SK-N-SH (cell line): ENCODE results near the gene DPEP1. TPM values are rescaled to one million over a fixed set of nuclear protein-coding genes. Genes with fewer than 3 reads are reported as not detected.

ENCODE experiments used
- CTCF ChIA-PET: fragments of 300-600, 350-600 bp; formaldehyde crosslinking; extraction: SDS; loops from one replicate; lab custom pipeline; 2021; lab: Yijun Ruan, JAX
- POLR2A ChIA-PET: fragments of 350-600 bp; sonication (Branson Sonifier 250); formaldehyde crosslinking; extraction: SDS; loops from one replicate; lab custom pipeline; 2020; ENCODE audit warnings: antibody characterized with exemption, inconsistent platforms; lab: Yijun Ruan, JAX
- DNase-seq: peaks from one replicate; pipeline ENCODE4 v3.0.0; 2012
- H2AFZ ChIP-seq: fragments of 200-600 bp; sonication (generic); 2 replicates; pipeline ENCODE4 v1.8.1; 2016; ENCODE audit warnings: antibody characterized with exemption, mild to moderate bottlenecking, low read depth
- H3F3A ChIP-seq: fragments of 200-600 bp; sonication (generic); replicated peaks from 2 replicates; pipeline ENCODE3; 2016; ENCODE audit warnings: antibody characterized with exemption, mild to moderate bottlenecking; ENCODE audit not compliant: insufficient read depth
- H3K27ac ChIP-seq, 2 experiments: fragments of 200-500 bp in 1 of 2; fragments of 200-600 bp in 1 of 2; sonication (Bioruptor generic) in 1 of 2; sonication (generic), shearing (Covaris generic) in 1 of 2; 2 replicates each; pipeline versions ENCODE4 v1.5.1 to v1.6.1; 2014 to 2016; ENCODE audit warnings: low read depth in 2 of 2, inconsistent platforms in 1 of 2, low read length in 1 of 2, mild to moderate bottlenecking in 1 of 2, mixed read lengths in 1 of 2
- H3K27me3 ChIP-seq: fragments of 200-600 bp; sonication (generic), shearing (Covaris generic); 2 replicates; pipeline ENCODE4 v1.6.1; 2016; ENCODE audit warnings: mixed run types; ENCODE audit not compliant: insufficient read depth
- H3K36me3 ChIP-seq, 2 experiments: fragments of 200-500 bp in 1 of 2; fragments of 200-600 bp in 1 of 2; sonication (Bioruptor generic) in 1 of 2; sonication (generic) in 1 of 2; replicated peaks in 1 of 2; 2 replicates each; pipeline versions ENCODE3 to v1.5.1; 2014 to 2016; ENCODE audit warnings: low read length in 1 of 2, mild to moderate bottlenecking in 1 of 2; ENCODE audit not compliant: insufficient read depth in 2 of 2, control insufficient read depth in 1 of 2
- H3K4me1 ChIP-seq, 2 experiments: fragments of 200-500 bp in 1 of 2; fragments of 200-600 bp in 1 of 2; sonication (Bioruptor generic) in 1 of 2; sonication (generic), shearing (Covaris generic) in 1 of 2; 2 replicates each; pipeline versions ENCODE4 v1.5.1 to v1.6.1; 2014 to 2016; ENCODE audit warnings: low read depth in 1 of 2, low read length in 1 of 2, mixed run types in 1 of 2; ENCODE audit not compliant: insufficient read depth in 2 of 2, control insufficient read depth in 1 of 2
- H3K4me2 ChIP-seq: fragments of 200-600 bp; sonication (generic), shearing (Covaris generic); 2 replicates; pipeline ENCODE4 v1.6.1; 2017; ENCODE audit warnings: mixed run types
- H3K4me3 ChIP-seq, 2 experiments: fragments of 200-500 bp in 1 of 2; fragments of 200-600 bp in 1 of 2; sonication (Bioruptor generic) in 1 of 2; sonication (generic), shearing (Covaris generic) in 1 of 2; 2 replicates each; pipeline versions ENCODE4 v1.5.1 to v1.8.1; 2014 to 2016; ENCODE audit warnings: low read depth in 2 of 2, inconsistent platforms in 1 of 2, low read length in 1 of 2, mild to moderate bottlenecking in 1 of 2, mixed read lengths in 1 of 2, moderate library complexity in 1 of 2
- H3K79me2 ChIP-seq: fragments of 200-600 bp; sonication (generic); 2 replicates; pipeline ENCODE4 v1.8.1; 2017; ENCODE audit warnings: mild to moderate bottlenecking; ENCODE audit not compliant: insufficient read depth
- H3K9ac ChIP-seq: fragments of 200-600 bp; sonication (generic); 2 replicates; pipeline ENCODE4 v1.6.1; 2017; ENCODE audit warnings: mixed run types
- H3K9me2 ChIP-seq: fragments of 200-600 bp; sonication (generic); 2 replicates; pipeline ENCODE4 v1.6.1; 2017; ENCODE audit warnings: mixed run types
- H3K9me3 ChIP-seq: fragments of 200-600 bp; sonication (generic); 2 replicates; pipeline ENCODE4 v1.6.1; 2017; ENCODE audit warnings: mixed run types, mild to moderate bottlenecking, moderate library complexity
- H4K20me1 ChIP-seq: fragments of 200-600 bp; sonication (generic); 2 replicates; pipeline ENCODE4 v1.6.1; 2017; ENCODE audit warnings: mild to moderate bottlenecking, mixed run types; ENCODE audit not compliant: insufficient read depth
- EP300 ChIP-seq, 2 experiments: IDR thresholded peaks; 2 replicates each; pipeline versions ENCODE4 v1.4.0 to v1.6.1; 2012; ENCODE audit warnings: borderline replicate concordance in 1 of 2, low read depth in 1 of 2, low read length in 1 of 2
- FOSL2 ChIP-seq: IDR thresholded peaks from 2 replicates; pipeline ENCODE4 v1.4.0; 2012; ENCODE audit warnings: low read depth, mild to moderate bottlenecking, moderate library complexity, borderline replicate concordance
- FOXJ3 ChIP-seq: sonication (generic); formaldehyde crosslinking; IDR thresholded peaks from 2 replicates; pipeline ENCODE4 v1.5.1; 2020; ENCODE audit warnings: mild to moderate bottlenecking, missing genetic modification reagents
- GABPA ChIP-seq: IDR thresholded peaks from 2 replicates; pipeline ENCODE4 v1.4.0; 2012; ENCODE audit warnings: low read depth, mild to moderate bottlenecking
- JUND ChIP-seq: IDR thresholded peaks from 2 replicates; pipeline ENCODE4 v1.4.0; 2012
- NFIC ChIP-seq: IDR thresholded peaks from 2 replicates; pipeline ENCODE4 v1.4.0; 2012; ENCODE audit warnings: borderline replicate concordance
- NRF1 ChIP-seq: IDR thresholded peaks from 2 replicates; pipeline ENCODE4 v1.6.1; 2012; ENCODE audit warnings: low read depth, mild to moderate bottlenecking, low read length
- RFX5 ChIP-seq: IDR thresholded peaks from 2 replicates; pipeline ENCODE4 v1.6.1; 2012; ENCODE audit warnings: mild to moderate bottlenecking, improper control_type of control experiment, low read length
- SIN3A ChIP-seq: IDR thresholded peaks from 2 replicates; pipeline ENCODE4 v1.6.1; 2012; ENCODE audit warnings: low read depth, mild to moderate bottlenecking, low read length, moderate library complexity, borderline replicate concordance
- TAF1 ChIP-seq: IDR thresholded peaks from 2 replicates; pipeline ENCODE4 v1.6.1; 2012; ENCODE audit warnings: low read depth, mild to moderate bottlenecking, low read length, moderate library complexity, borderline replicate concordance
- TCF12 ChIP-seq: IDR thresholded peaks from 2 replicates; pipeline ENCODE4 v1.4.0; 2012
- YY1 ChIP-seq: IDR thresholded peaks from 2 replicates; pipeline ENCODE4 v1.4.0; 2012; ENCODE audit warnings: low read depth, mild to moderate bottlenecking
- WGBS: methylation state at CpG from one replicate; pipeline ENCODE4 v1.1.6; 2017; ENCODE audit warnings: low lambda C conversion rate; 5-methylcytosine and 5-hydroxymethylcytosine counted together
- polyA plus RNA-seq, 3 experiments: library from polyadenylated mRNA; depleted of rRNA; stranded (reverse); fragments of >200 nt; gene quantifications; 2 replicates each; pipeline ENCODE4 v1.2.3, GENCODE V29; 2012
- TF ChIP-seq, protein P1 (sequence below): fragments of 150-350 bp; IDR thresholded peaks from 2 replicates; pipeline ENCODE4 v1.6.1; 2016; ENCODE audit warnings: mild to moderate bottlenecking, low read depth, low read length
- TF ChIP-seq, protein P2 (sequence below): fragments of 150-350 bp; IDR thresholded peaks from 2 replicates; pipeline ENCODE4 v1.6.1; 2017; ENCODE audit warnings: antibody characterized with exemption, low read length, low read depth, borderline replicate concordance
- TF ChIP-seq, protein P3 (sequence below): IDR thresholded peaks from 2 replicates; pipeline ENCODE4 v1.4.0; 2012; ENCODE audit warnings: low read depth, borderline replicate concordance
- TF ChIP-seq, protein P4 (sequence below): IDR thresholded peaks from 2 replicates; pipeline ENCODE4 v1.6.1; 2012; ENCODE audit warnings: mild to moderate bottlenecking, low read depth, low read length, moderate library complexity

The DPEP1 gene
- polyA plus RNA-seq, 1 of the 3 experiments (the other 2 are of a cell fraction): 0.05 TPM

DNA sequence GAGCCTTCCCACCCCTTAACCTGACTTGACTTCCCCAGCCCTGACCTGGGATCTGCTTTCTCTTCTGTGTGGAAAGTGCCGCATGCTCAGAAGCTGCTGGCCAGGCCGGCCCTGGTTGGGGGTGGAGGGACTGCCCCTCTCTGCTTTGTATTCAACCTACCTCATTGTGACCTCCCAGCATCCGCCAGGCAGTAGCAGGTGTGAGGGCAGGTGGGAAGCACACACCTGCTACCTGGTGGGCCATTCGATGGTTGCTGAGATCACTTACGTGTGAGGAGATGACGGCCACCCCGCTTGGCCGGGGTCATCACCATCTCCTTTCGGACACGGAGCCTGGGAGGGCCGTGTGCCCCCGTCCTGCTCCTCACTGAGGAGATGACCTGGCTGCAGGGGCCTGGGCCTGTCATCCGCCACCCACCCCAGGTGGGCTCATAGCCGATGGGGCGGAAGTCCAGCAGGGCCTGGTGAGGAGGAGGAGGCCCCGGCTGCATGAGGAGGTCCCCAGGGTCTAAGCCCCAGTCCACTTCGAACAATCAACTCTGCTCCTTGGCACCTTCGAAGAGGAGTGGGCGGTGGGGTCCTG is 30.7 kb upstream of the DPEP1 start:
- H3K9me2 ChIP-seq: no peaks in the 10 kb centered on the region
- 0 out of 2 replicates have a peak overlapping the region, but pooled peaks have one; percentile 40 for H3K9ac ChIP-seq
- TF ChIP-seq YY1 (no peak), EP300 (IDR thresholded peaks at IDR 0.05; ENCODE audit: borderline replicate concordance in 1 of 2, low read depth in 1 of 2, low read length in 1 of 2) (no peak), FOXJ3 (no peak), NRF1 (no peak), TAF1 (no peak), TCF12 (no peak), FOSL2 (no peak), GABPA (no peak), SIN3A (no peak), JUND (no peak), NFIC (no peak), RFX5 (no peak)
- TF ChIP-seq, protein P1, sequence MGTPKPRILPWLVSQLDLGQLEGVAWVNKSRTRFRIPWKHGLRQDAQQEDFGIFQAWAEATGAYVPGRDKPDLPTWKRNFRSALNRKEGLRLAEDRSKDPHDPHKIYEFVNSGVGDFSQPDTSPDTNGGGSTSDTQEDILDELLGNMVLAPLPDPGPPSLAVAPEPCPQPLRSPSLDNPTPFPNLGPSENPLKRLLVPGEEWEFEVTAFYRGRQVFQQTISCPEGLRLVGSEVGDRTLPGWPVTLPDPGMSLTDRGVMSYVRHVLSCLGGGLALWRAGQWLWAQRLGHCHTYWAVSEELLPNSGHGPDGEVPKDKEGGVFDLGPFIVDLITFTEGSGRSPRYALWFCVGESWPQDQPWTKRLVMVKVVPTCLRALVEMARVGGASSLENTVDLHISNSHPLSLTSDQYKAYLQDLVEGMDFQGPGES: no peak
- TF ChIP-seq, protein P2, sequence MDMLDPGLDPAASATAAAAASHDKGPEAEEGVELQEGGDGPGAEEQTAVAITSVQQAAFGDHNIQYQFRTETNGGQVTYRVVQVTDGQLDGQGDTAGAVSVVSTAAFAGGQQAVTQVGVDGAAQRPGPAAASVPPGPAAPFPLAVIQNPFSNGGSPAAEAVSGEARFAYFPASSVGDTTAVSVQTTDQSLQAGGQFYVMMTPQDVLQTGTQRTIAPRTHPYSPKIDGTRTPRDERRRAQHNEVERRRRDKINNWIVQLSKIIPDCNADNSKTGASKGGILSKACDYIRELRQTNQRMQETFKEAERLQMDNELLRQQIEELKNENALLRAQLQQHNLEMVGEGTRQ: no peak
- TF ChIP-seq, protein P3, sequence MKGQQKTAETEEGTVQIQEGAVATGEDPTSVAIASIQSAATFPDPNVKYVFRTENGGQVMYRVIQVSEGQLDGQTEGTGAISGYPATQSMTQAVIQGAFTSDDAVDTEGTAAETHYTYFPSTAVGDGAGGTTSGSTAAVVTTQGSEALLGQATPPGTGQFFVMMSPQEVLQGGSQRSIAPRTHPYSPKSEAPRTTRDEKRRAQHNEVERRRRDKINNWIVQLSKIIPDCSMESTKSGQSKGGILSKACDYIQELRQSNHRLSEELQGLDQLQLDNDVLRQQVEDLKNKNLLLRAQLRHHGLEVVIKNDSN: no peak
- TF ChIP-seq, protein P4, sequence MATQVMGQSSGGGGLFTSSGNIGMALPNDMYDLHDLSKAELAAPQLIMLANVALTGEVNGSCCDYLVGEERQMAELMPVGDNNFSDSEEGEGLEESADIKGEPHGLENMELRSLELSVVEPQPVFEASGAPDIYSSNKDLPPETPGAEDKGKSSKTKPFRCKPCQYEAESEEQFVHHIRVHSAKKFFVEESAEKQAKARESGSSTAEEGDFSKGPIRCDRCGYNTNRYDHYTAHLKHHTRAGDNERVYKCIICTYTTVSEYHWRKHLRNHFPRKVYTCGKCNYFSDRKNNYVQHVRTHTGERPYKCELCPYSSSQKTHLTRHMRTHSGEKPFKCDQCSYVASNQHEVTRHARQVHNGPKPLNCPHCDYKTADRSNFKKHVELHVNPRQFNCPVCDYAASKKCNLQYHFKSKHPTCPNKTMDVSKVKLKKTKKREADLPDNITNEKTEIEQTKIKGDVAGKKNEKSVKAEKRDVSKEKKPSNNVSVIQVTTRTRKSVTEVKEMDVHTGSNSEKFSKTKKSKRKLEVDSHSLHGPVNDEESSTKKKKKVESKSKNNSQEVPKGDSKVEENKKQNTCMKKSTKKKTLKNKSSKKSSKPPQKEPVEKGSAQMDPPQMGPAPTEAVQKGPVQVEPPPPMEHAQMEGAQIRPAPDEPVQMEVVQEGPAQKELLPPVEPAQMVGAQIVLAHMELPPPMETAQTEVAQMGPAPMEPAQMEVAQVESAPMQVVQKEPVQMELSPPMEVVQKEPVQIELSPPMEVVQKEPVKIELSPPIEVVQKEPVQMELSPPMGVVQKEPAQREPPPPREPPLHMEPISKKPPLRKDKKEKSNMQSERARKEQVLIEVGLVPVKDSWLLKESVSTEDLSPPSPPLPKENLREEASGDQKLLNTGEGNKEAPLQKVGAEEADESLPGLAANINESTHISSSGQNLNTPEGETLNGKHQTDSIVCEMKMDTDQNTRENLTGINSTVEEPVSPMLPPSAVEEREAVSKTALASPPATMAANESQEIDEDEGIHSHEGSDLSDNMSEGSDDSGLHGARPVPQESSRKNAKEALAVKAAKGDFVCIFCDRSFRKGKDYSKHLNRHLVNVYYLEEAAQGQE: no peak
- H3K4me3 ChIP-seq: no peak overlapping the region
- CTCF ChIA-PET: interaction anchor here (1.0 to 1.6 kb wide), 2 partner anchors 17 to 59 kb away, joined by 3 to 5 read pairs; no protein-coding TSS in a partner anchor
- no peaks in the 10 kb centered on the region for H3K36me3 ChIP-seq
- 0 out of 2 replicates have a peak overlapping the region, but pooled peaks have one; percentile 64 for H3K4me2 ChIP-seq
- H3K27me3 ChIP-seq: no peaks in the 10 kb centered on the region
- no peaks in the 10 kb centered on the region for H3K79me2 ChIP-seq
- H3K9me3 ChIP-seq: no peaks in the 10 kb centered on the region
- peaks cover 5 to 12% of the 10 kb centered on the region in 2 experiments; a peak in 3 of 4 replicates for H3K4me1 ChIP-seq
- peak overlapping the region in 1 of 2 experiments; percentile 69; a peak in 1 of 4 replicates for H3K27ac ChIP-seq
- WGBS: 85% methylated on average over 4 of the region's 19 CpGs
- no peak for DNase-seq
- H4K20me1 ChIP-seq: no peaks in the 10 kb centered on the region
- POLR2A ChIA-PET: no interaction called here
- H2AFZ ChIP-seq: peak overlapping the region; percentile 56; the same call in 1 of the 2 replicates
- H3F3A ChIP-seq: peaks cover 16% of the 10 kb centered on the region
